HepG2 (cell line): ENCODE results near the gene ATG2B. TPM values are rescaled to one million over a fixed set of nuclear protein-coding genes. Genes with fewer than 3 reads are reported as not detected.

Experiments used
- ATAC-seq: fragments of 200-7000 bp; cut with Tn5 transposase; 3 replicates; pipeline ENCODE4 v1.9.1; 2020; ENCODE audit warnings: mild to moderate bottlenecking, moderate library complexity
- BruUV-seq: library from RNA; stranded (reverse); fragments of 400-500 nt; replicated peaks from 2 replicates; lab custom pipeline; 2021; lab: Mats Ljungman, UMichigan
- CTCF ChIA-PET: fragments of 300-600 bp; formaldehyde crosslinking; extraction: SDS; loops from one replicate; lab custom pipeline; 2021; ENCODE audit warnings: low total read pairs, inconsistent platforms, low intra/inter-chr PET ratio; lab: Yijun Ruan, JAX
- POLR2A ChIA-PET: fragments of 350-600 bp; sonication (Branson Sonifier 250); formaldehyde crosslinking; loops from one replicate; lab custom pipeline; 2020; ENCODE audit warnings: antibody characterized with exemption, inconsistent platforms; lab: Yijun Ruan, JAX
- DNase-seq: peaks from one replicate; pipeline ENCODE4 v3.0.0-alpha.2; 2015; ENCODE audit warnings: low spot score
- FAIRE-seq: peaks from 3 replicates; lab custom pipeline; 2011; peaks lifted over from hg19 to GRCh38; lab: Jason Lieb, UNC
- H2AFZ ChIP-seq: one replicate; pipeline ENCODE4 v1.6.1; 2011; ENCODE audit warnings: low read length, inconsistent platforms
- H3K27ac ChIP-seq: fragments of 300-600 bp; 3 replicates; pipeline ENCODE4 v1.8.0; 2011; ENCODE audit warnings: mixed run types, mild to moderate bottlenecking, mixed read lengths, low read length, inconsistent platforms; ENCODE audit not compliant: insufficient read depth; ENCODE audit errors: extremely low read length
- H3K27me3 ChIP-seq, 2 experiments: fragments of 200-600 bp in 1 of 2; 2 replicates in 1 of 2; 3 replicates in 1 of 2; pipeline versions ENCODE4 v1.6.0 to v1.8.0; 2011; ENCODE audit warnings: low read length in 2 of 2, mild to moderate bottlenecking in 2 of 2, moderate library complexity in 2 of 2, inconsistent platforms in 1 of 2; ENCODE audit not compliant: insufficient read depth in 2 of 2, control insufficient read depth in 1 of 2
- H3K36me3 ChIP-seq, 2 experiments: fragments of 200-600 bp in 1 of 2; replicated peaks in 1 of 2; 2 replicates in 1 of 2; 3 replicates in 1 of 2; pipeline versions ENCODE4 v1.5.1 to v1.8.0; 2011; ENCODE audit warnings: low read length in 2 of 2, inconsistent platforms in 1 of 2; ENCODE audit not compliant: insufficient read depth in 2 of 2, control insufficient read depth in 1 of 2
- H3K4me1 ChIP-seq: 2 replicates; pipeline ENCODE4 v1.5.1; 2012; ENCODE audit warnings: low read length, inconsistent platforms; ENCODE audit not compliant: insufficient read depth
- H3K4me2 ChIP-seq: 2 replicates; pipeline ENCODE4 v1.6.0; 2011; ENCODE audit warnings: low read depth, low read length, inconsistent platforms
- H3K4me3 ChIP-seq, 3 experiments: fragments of 200-600 bp in 1 of 3; sonication (generic), shearing (Covaris generic) in 1 of 3; replicated peaks in 1 of 3; 2 replicates each; pipeline ENCODE4 v1.5.1; 2011 to 2016; ENCODE audit warnings: low read length in 3 of 3, inconsistent platforms in 2 of 3, low read depth in 2 of 3, mild to moderate bottlenecking in 2 of 3, control low read depth in 1 of 3, mixed read lengths in 1 of 3; ENCODE audit not compliant: insufficient read depth in 1 of 3
- H3K79me2 ChIP-seq: one replicate; pipeline ENCODE4 v1.6.1; 2011; ENCODE audit warnings: low read length, inconsistent platforms; ENCODE audit not compliant: insufficient read depth
- H3K9ac ChIP-seq: 2 replicates; pipeline ENCODE4 v1.6.0; 2011; ENCODE audit warnings: mild to moderate bottlenecking, low read depth, low read length, inconsistent platforms; ENCODE audit not compliant: insufficient read depth
- H3K9me3 ChIP-seq: 2 replicates; pipeline ENCODE4 v1.5.1; 2012; ENCODE audit warnings: mild to moderate bottlenecking, low read length
- H4K20me1 ChIP-seq: 2 replicates; pipeline ENCODE4 v1.6.0; 2011; ENCODE audit warnings: inconsistent platforms, mild to moderate bottlenecking, low read length, moderate library complexity; ENCODE audit not compliant: insufficient read depth
- NCOA2 ChIP-seq: sonication (generic); formaldehyde crosslinking; IDR thresholded peaks from 2 replicates; pipeline ENCODE4 v1.8.0; 2022; ENCODE audit warnings: inconsistent platforms
- NFE2L2 ChIP-seq: fragments of 150-350 bp; IDR thresholded peaks from 2 replicates; pipeline ENCODE4 v1.6.1; 2014; ENCODE audit warnings: low read length
- ZNF234 ChIP-seq: sonication (generic); formaldehyde crosslinking; conservative IDR thresholded peaks from 2 replicates; pipeline ENCODE4 v1.5.1; 2020; ENCODE audit warnings: mild to moderate bottlenecking, missing genetic modification reagents
- WGBS: methylation state at CpG from one replicate; pipeline ENCODE4 v1.1.6; 2017; ENCODE audit warnings: low lambda C conversion rate; 5-methylcytosine and 5-hydroxymethylcytosine counted together
- in situ Hi-C: cut with HindIII; loops from 2 replicates; pipeline ENCODE4 v1.10.0; 2017; ENCODE audit warnings: low pct_unique_long_range_greater_than_20kb; ENCODE audit not compliant: extremely low pct_ligation_motif_present
- intact Hi-C: fragments of 100-400 bp; cut with micrococcal nuclease; formaldehyde crosslinking; loops from one replicate; pipeline ENCODE4 v1.10.0; 2022; ENCODE audit not compliant: unreplicated experiment
- polyA plus RNA-seq, 8 experiments: library from polyadenylated mRNA; depleted of rRNA in 3 of 8; stranded (reverse) in 7 of 8; unstranded in 1 of 8; fragments of >200 nt; fragmentation: Illumina TruSeq in 4 of 8; extraction: Trizol in 4 of 8; gene quantifications; 2 replicates each; pipeline versions ENCODE4 v1.2.1 to v1.2.3, GENCODE V29; 2011 to 2016; ENCODE audit warnings: low read depth in 4 of 8, missing spikeins in 1 of 8, mixed read lengths in 1 of 8; ENCODE audit not compliant: insufficient read depth in 1 of 8
- total RNA-seq, 5 experiments: library from RNA; depleted of rRNA; stranded (reverse); fragments of >200 nt; fragmentation: Illumina TruSeq; extraction: Trizol; gene quantifications; 2 replicates each; pipeline ENCODE4 v1.2.3, GENCODE V29; 2016; ENCODE audit warnings: low read depth in 1 of 5
- TF ChIP-seq, protein P1 (sequence below): IDR thresholded peaks from 2 replicates; pipeline ENCODE4 v1.6.1; 2016; ENCODE audit warnings: control low read depth
- TF ChIP-seq, protein P2 (sequence below): sonication (generic); formaldehyde crosslinking; IDR thresholded peaks from 2 replicates; pipeline ENCODE4 v1.4.0; 2020; ENCODE audit warnings: missing genetic modification reagents, borderline replicate concordance

The ATG2B gene
- total and polyA plus RNA-seq, 2 of the 13 experiments (the other 11 are each of a cell fraction or from before 2014, with no cell fraction given): 7.4 to 7.5 TPM

DNA sequence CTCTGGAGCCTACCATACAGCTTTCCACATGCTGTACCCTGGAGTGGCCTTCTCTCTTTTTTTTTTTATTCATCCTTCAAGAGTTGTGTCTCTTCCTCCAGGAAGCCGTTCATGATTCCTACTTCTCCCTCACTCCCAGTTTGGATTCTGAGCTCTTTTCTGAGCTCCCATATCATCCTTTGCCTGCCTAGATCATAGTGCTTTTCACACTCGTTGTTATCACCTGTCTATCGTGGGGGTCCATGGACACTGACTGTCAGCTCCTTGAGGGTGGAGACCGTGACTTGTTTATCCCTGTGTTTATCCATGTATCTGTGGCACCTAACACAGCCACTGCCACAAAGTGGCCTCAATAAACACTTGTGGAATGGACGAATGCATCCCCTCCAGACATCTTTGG is 35.8 kb upstream of the ATG2B start:
- no peaks in the 10 kb centered on the region for H3K4me1 ChIP-seq
- no peak for DNase-seq
- WGBS: 59% methylated on average over 5 of the region's 5 CpGs
- ChIA-PET CTCF (no interaction called here), POLR2A (no interaction called here)
- H3K27me3 ChIP-seq: no peaks in the 10 kb centered on the region
- no peak overlapping the region for H3K4me2 ChIP-seq
- intact Hi-C loops: no loop called here
- H3K9ac ChIP-seq: no peak overlapping the region
- H3K4me3 ChIP-seq: no peak overlapping the region
- BruUV-seq: no TSS peak
- H2AFZ ChIP-seq: no peak overlapping the region
- TF ChIP-seq, protein P1, sequence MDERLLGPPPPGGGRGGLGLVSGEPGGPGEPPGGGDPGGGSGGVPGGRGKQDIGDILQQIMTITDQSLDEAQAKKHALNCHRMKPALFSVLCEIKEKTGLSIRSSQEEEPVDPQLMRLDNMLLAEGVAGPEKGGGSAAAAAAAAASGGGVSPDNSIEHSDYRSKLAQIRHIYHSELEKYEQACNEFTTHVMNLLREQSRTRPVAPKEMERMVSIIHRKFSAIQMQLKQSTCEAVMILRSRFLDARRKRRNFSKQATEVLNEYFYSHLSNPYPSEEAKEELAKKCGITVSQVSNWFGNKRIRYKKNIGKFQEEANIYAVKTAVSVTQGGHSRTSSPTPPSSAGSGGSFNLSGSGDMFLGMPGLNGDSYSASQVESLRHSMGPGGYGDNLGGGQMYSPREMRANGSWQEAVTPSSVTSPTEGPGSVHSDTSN: no peak
- TF ChIP-seq, protein P2, sequence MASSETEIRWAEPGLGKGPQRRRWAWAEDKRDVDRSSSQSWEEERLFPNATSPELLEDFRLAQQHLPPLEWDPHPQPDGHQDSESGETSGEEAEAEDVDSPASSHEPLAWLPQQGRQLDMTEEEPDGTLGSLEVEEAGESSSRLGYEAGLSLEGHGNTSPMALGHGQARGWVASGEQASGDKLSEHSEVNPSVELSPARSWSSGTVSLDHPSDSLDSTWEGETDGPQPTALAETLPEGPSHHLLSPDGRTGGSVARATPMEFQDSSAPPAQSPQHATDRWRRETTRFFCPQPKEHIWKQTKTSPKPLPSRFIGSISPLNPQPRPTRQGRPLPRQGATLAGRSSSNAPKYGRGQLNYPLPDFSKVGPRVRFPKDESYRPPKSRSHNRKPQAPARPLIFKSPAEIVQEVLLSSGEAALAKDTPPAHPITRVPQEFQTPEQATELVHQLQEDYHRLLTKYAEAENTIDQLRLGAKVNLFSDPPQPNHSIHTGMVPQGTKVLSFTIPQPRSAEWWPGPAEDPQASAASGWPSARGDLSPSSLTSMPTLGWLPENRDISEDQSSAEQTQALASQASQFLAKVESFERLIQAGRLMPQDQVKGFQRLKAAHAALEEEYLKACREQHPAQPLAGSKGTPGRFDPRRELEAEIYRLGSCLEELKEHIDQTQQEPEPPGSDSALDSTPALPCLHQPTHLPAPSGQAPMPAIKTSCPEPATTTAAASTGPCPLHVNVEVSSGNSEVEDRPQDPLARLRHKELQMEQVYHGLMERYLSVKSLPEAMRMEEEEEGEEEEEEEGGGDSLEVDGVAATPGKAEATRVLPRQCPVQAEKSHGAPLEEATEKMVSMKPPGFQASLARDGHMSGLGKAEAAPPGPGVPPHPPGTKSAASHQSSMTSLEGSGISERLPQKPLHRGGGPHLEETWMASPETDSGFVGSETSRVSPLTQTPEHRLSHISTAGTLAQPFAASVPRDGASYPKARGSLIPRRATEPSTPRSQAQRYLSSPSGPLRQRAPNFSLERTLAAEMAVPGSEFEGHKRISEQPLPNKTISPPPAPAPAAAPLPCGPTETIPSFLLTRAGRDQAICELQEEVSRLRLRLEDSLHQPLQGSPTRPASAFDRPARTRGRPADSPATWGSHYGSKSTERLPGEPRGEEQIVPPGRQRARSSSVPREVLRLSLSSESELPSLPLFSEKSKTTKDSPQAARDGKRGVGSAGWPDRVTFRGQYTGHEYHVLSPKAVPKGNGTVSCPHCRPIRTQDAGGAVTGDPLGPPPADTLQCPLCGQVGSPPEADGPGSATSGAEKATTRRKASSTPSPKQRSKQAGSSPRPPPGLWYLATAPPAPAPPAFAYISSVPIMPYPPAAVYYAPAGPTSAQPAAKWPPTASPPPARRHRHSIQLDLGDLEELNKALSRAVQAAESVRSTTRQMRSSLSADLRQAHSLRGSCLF: no peak
- no peak for TF ChIP-seq NFE2L2
- TF ChIP-seq NCOA2 (CRISPR knock-in tag): no peak
- no peak for TF ChIP-seq ZNF234 (CRISPR knock-in tag)
- H3K27ac ChIP-seq: no peak overlapping the region
- no peaks in the 10 kb centered on the region for H4K20me1 ChIP-seq
- in situ Hi-C loops: no loop called here
- no peaks in the 10 kb centered on the region for H3K79me2 ChIP-seq
- no peak for FAIRE-seq
- H3K9me3 ChIP-seq: no peaks in the 10 kb centered on the region
- no peak for ATAC-seq
- H3K36me3 ChIP-seq: no peaks in the 10 kb centered on the region
